H1 (cell line): ENCODE measurements around the gene FMO5. TPM values are rescaled to one million over a fixed set of nuclear protein-coding genes. Genes with fewer than 3 reads are reported as not detected.

Experiments used
- CTCF ChIA-PET: fragments of 300-600 bp; sonication (Branson Sonifier 250); formaldehyde crosslinking; loops from one replicate; lab custom pipeline; 2021; ENCODE audit not compliant: partially characterized antibody; lab: Charles Lee
- POLR2A ChIA-PET: fragments of 300-600 bp; sonication (Branson Sonifier 250); formaldehyde crosslinking; loops from one replicate; lab custom pipeline; 2021; ENCODE audit warnings: inconsistent platforms; ENCODE audit not compliant: partially characterized antibody; lab: Charles Lee
- DNase-seq, 2 experiments: peaks; one replicate each; pipeline versions ENCODE4 v3.0.0 to v3.0.0-alpha.2; 2010 to 2022; ENCODE audit warnings: low spot score in 2 of 2, low read depth in 1 of 2, mixed read lengths in 1 of 2
- FAIRE-seq: peaks from 2 replicates; lab custom pipeline; 2011; peaks lifted over from hg19 to GRCh38; lab: Jason Lieb, UNC
- H2AFZ ChIP-seq: 2 replicates; pipeline ENCODE4 v1.8.1; 2012; ENCODE audit warnings: low read length, inconsistent platforms
- H2AK5ac ChIP-seq: 2 replicates; pipeline ENCODE4 v1.6.1; 2013; ENCODE audit warnings: low read depth, low read length
- H2BK120ac ChIP-seq: replicated peaks from 2 replicates; pipeline ENCODE3; 2013; ENCODE audit warnings: low read depth, low read length, inconsistent platforms
- H2BK12ac ChIP-seq: 2 replicates; pipeline ENCODE4 v1.6.1; 2013; ENCODE audit warnings: low read depth, low read length
- H2BK15ac ChIP-seq: 2 replicates; pipeline ENCODE4 v1.6.1; 2013; ENCODE audit warnings: low read length
- H2BK20ac ChIP-seq: 2 replicates; pipeline ENCODE4 v1.6.1; 2013; ENCODE audit warnings: low read length
- H2BK5ac ChIP-seq: 2 replicates; pipeline ENCODE4 v1.6.1; 2013; ENCODE audit warnings: low read depth, low read length
- H3K14ac ChIP-seq: 2 replicates; pipeline ENCODE4 v1.6.1; 2013; ENCODE audit warnings: inconsistent platforms; ENCODE audit not compliant: insufficient read length
- H3K18ac ChIP-seq: 2 replicates; pipeline ENCODE4 v1.6.1; 2013; ENCODE audit warnings: low read length; ENCODE audit errors: extremely low read depth
- H3K23ac ChIP-seq: 2 replicates; pipeline ENCODE4 v1.6.1; 2013; ENCODE audit warnings: inconsistent platforms; ENCODE audit not compliant: insufficient read length
- H3K23me2 ChIP-seq: 2 replicates; pipeline ENCODE4 v1.6.1; 2013; ENCODE audit warnings: low read depth, low read length
- H3K27ac ChIP-seq: 2 replicates; pipeline ENCODE4 v1.6.1; 2011; ENCODE audit warnings: low read depth, low read length, inconsistent platforms
- H3K27me3 ChIP-seq, 4 experiments: replicated peaks in 1 of 4; 1 replicate in 1 of 4; 2 replicates in 3 of 4; pipeline versions ENCODE4 v1.6.1 to v1.8.1; 2011 to 2013; ENCODE audit warnings: low read length in 3 of 4, mild to moderate bottlenecking in 3 of 4, inconsistent platforms in 2 of 4, mixed read lengths in 2 of 4, moderate library complexity in 1 of 4; ENCODE audit not compliant: control insufficient read depth in 3 of 4, insufficient read depth in 3 of 4; ENCODE audit errors: extremely low read depth in 1 of 4
- H3K36me3 ChIP-seq, 4 experiments: 2 replicates each; pipeline versions ENCODE4 v1.6.1 to v1.8.1; 2011 to 2013; ENCODE audit warnings: mild to moderate bottlenecking in 4 of 4, low read length in 3 of 4, moderate library complexity in 2 of 4, control low read depth in 1 of 4, inconsistent platforms in 1 of 4; ENCODE audit not compliant: insufficient read depth in 4 of 4, control insufficient read depth in 2 of 4
- H3K4ac ChIP-seq: replicated peaks from 2 replicates; pipeline ENCODE3; 2013; ENCODE audit warnings: low read length, low read depth, mixed read lengths, inconsistent platforms; ENCODE audit not compliant: insufficient read length
- H3K4me1 ChIP-seq, 4 experiments: replicated peaks in 1 of 4; 1 replicate in 1 of 4; 2 replicates in 3 of 4; pipeline versions ENCODE4 v1.6.1 to v1.8.1; 2011 to 2013; ENCODE audit warnings: low read length in 3 of 4, inconsistent platforms in 2 of 4, mixed read lengths in 1 of 4; ENCODE audit not compliant: insufficient read depth in 4 of 4, control insufficient read depth in 3 of 4
- H3K4me2 ChIP-seq, 2 experiments: 2 replicates each; pipeline versions ENCODE4 v1.6.1 to v1.8.1; 2011 to 2013; ENCODE audit warnings: low read depth in 2 of 2, low read length in 2 of 2, control low read depth in 1 of 2, inconsistent platforms in 1 of 2, mild to moderate bottlenecking in 1 of 2; ENCODE audit not compliant: insufficient read depth in 1 of 2
- H3K4me3 ChIP-seq, 4 experiments: fragments of 200-600, 300-600 bp in 1 of 4; sonication (generic), shearing (Covaris generic), sonication (Bioruptor Twin) in 1 of 4; 2 replicates each; pipeline versions ENCODE4 v1.5.1 to v1.8.1; 2011 to 2016; ENCODE audit warnings: low read length in 4 of 4, low read depth in 3 of 4, control low read depth in 2 of 4, inconsistent platforms in 2 of 4, mild to moderate bottlenecking in 2 of 4, mixed read lengths in 1 of 4, moderate library complexity in 1 of 4; ENCODE audit not compliant: insufficient read depth in 2 of 4; ENCODE audit errors: extremely low read depth in 1 of 4
- H3K56ac ChIP-seq: replicated peaks from 2 replicates; pipeline ENCODE3; 2013; ENCODE audit warnings: low read depth, mild to moderate bottlenecking, mixed read lengths, low read length, inconsistent platforms; ENCODE audit not compliant: insufficient read length
- H3K79me1 ChIP-seq: 2 replicates; pipeline ENCODE4 v1.6.1; 2013; ENCODE audit warnings: low read depth, low read length, control low read depth
- H3K79me2 ChIP-seq, 2 experiments: 2 replicates each; pipeline versions ENCODE4 v1.6.1 to v1.8.1; 2012 to 2013; ENCODE audit warnings: low read length in 2 of 2, mild to moderate bottlenecking in 2 of 2, inconsistent platforms in 1 of 2; ENCODE audit not compliant: insufficient read depth in 2 of 2, control insufficient read depth in 1 of 2
- H3K9ac ChIP-seq, 4 experiments: replicated peaks in 1 of 4; 1 replicate in 1 of 4; 2 replicates in 3 of 4; pipeline versions ENCODE4 v1.6.1 to v1.8.1; 2011 to 2013; ENCODE audit warnings: low read depth in 3 of 4, low read length in 3 of 4, control low read depth in 2 of 4, mild to moderate bottlenecking in 2 of 4, moderate library complexity in 2 of 4, inconsistent platforms in 1 of 4; ENCODE audit errors: extremely low read depth in 1 of 4
- H3K9me3 ChIP-seq, 2 experiments: 2 replicates each; pipeline versions ENCODE4 v1.6.1 to v1.8.1; 2012 to 2013; ENCODE audit warnings: mild to moderate bottlenecking in 2 of 2, moderate library complexity in 2 of 2, control low read depth in 1 of 2, inconsistent platforms in 1 of 2, low read depth in 1 of 2, low read length in 1 of 2, mixed read lengths in 1 of 2; ENCODE audit not compliant: insufficient read depth in 2 of 2
- H4K20me1 ChIP-seq, 2 experiments: replicated peaks in 1 of 2; 2 replicates each; pipeline versions ENCODE3 to v1.8.1; 2011 to 2013; ENCODE audit warnings: inconsistent platforms in 2 of 2, low read length in 2 of 2, mild to moderate bottlenecking in 1 of 2; ENCODE audit not compliant: insufficient read depth in 2 of 2, control insufficient read depth in 1 of 2
- H4K5ac ChIP-seq: 2 replicates; pipeline ENCODE4 v1.6.1; 2013; ENCODE audit warnings: low read length, low read depth, mixed read lengths, inconsistent platforms; ENCODE audit not compliant: insufficient read length
- H4K8ac ChIP-seq: 2 replicates; pipeline ENCODE4 v1.8.0; 2013; ENCODE audit warnings: mild to moderate bottlenecking, moderate library complexity, low read length, inconsistent platforms; ENCODE audit not compliant: insufficient read depth; ENCODE audit errors: extremely low read depth
- H4K91ac ChIP-seq: replicated peaks from 2 replicates; pipeline ENCODE3; 2013; ENCODE audit warnings: low read length, mixed read lengths, inconsistent platforms; ENCODE audit not compliant: insufficient read length
- CEBPB ChIP-seq: IDR thresholded peaks from 2 replicates; pipeline ENCODE4 v1.6.1; 2012; ENCODE audit warnings: low read depth, low read length
- GTF2F1 ChIP-seq: IDR thresholded peaks from 2 replicates; pipeline ENCODE4 v1.6.1; 2012; ENCODE audit warnings: low read depth, low read length, improper control_type of control experiment, borderline replicate concordance
- PHF8 ChIP-seq: fragments of 200-600 bp; sonication (generic); conservative IDR thresholded peaks from 2 replicates; pipeline ENCODE4 v1.7.1; 2012; ENCODE audit warnings: low read depth, mild to moderate bottlenecking, inconsistent platforms, low read length, moderate library complexity
- POLR2AphosphoS5 ChIP-seq: IDR thresholded peaks from 2 replicates; pipeline ENCODE4 v1.6.1; 2011; ENCODE audit warnings: low read depth, low read length
- RBBP5 ChIP-seq: IDR thresholded peaks from 2 replicates; pipeline ENCODE4 v1.7.1; 2012; ENCODE audit warnings: low read depth, mild to moderate bottlenecking, inconsistent platforms, low read length, moderate library complexity, borderline replicate concordance
- RFX5 ChIP-seq: IDR thresholded peaks from 2 replicates; pipeline ENCODE4 v1.6.1; 2011; ENCODE audit warnings: low read depth, low read length, improper control_type of control experiment, borderline replicate concordance
- RXRA ChIP-seq: IDR thresholded peaks from 2 replicates; pipeline ENCODE4 v1.6.1; 2011; ENCODE audit warnings: low read depth, mild to moderate bottlenecking, low read length, moderate library complexity; ENCODE audit not compliant: insufficient read depth
- WGBS, 2 experiments: shearing (Covaris generic) in 1 of 2; methylation state at CpG; one replicate each; pipeline versions ENCODE4 v1.1.6 to v1.1.7; 2013 to 2015; ENCODE audit warnings: low lambda C conversion rate in 2 of 2, mixed read lengths in 2 of 2, inconsistent platforms in 1 of 2, low coverage in 1 of 2, missing lambda C conversion rate in 1 of 2; ENCODE audit not compliant: insufficient replicate concordance in 2 of 2, insufficient coverage in 1 of 2, insufficient read length in 1 of 2; ENCODE audit errors: extremely low coverage in 1 of 2, missing lambda C conversion rate in 1 of 2; 5-methylcytosine and 5-hydroxymethylcytosine counted together
- polyA plus RNA-seq, 7 experiments: library from polyadenylated mRNA; depleted of rRNA in 3 of 7; stranded (reverse) in 5 of 7; unstranded in 2 of 7; fragments of >200 nt in 5 of 7; fragments of 200-250 nt in 2 of 7; gene quantifications; 1 replicate in 5 of 7; 2 replicates in 1 of 7; 4 replicates in 1 of 7; pipeline versions ENCODE4 v1.2.1 to v1.2.3, GENCODE V29; 2011 to 2013; ENCODE audit warnings: missing spikeins in 2 of 7, mixed read lengths in 2 of 7
- total RNA-seq: library from RNA; stranded (reverse); fragmentation: NEBNext Ultra II Directional; extraction: Animal tissue kit (Norgen Biotek cat#: 25700); gene quantifications from 2 replicates; pipeline ENCODE4 v1.2.1, GENCODE V29; 2021
- TF ChIP-seq, protein P1 (sequence below): IDR thresholded peaks from 2 replicates; pipeline ENCODE4 v1.6.1; 2011; ENCODE audit warnings: low read depth, mild to moderate bottlenecking, low read length; ENCODE audit not compliant: insufficient read depth

FMO5 gene
- total and polyA plus RNA-seq, 2 of the 8 experiments (the other 6 are each of a cell fraction or from before 2014, with no cell fraction given): 0.27 to 0.34 TPM

DNA sequence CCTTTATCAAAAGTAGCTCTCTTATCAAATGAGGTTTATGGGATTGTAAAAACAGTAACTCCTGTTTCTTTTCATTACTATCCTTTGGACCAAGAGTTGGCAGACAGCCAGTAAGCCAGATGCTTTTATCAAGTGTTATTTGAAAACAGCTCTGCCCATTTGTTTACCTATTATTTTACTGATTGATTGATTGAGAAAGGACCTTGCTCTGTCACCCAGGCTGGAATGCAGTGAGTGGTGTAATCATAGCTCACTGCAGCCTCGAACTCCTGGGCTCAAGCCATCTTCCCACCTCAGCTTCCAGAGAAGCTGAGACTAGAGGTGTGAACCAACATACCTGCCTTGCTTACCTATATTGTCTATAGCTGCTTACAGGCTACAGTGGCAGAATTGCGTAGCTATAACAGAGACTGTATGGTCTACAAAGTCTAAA is 56.5 kb downstream of the FMO5 start:
- H3K14ac ChIP-seq: no peak overlapping the region
- H4K20me1 ChIP-seq: peaks cover 0 to 6% of the 10 kb centered on the region in 2 experiments
- TF ChIP-seq RFX5 (no peak), GTF2F1 (no peak), RXRA (no peak), CEBPB (no peak), POLR2AphosphoS5 (no peak), RBBP5 (no peak), PHF8 (no peak)
- TF ChIP-seq, protein P1, sequence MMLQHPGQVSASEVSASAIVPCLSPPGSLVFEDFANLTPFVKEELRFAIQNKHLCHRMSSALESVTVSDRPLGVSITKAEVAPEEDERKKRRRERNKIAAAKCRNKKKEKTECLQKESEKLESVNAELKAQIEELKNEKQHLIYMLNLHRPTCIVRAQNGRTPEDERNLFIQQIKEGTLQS: no peak
- peak overlapping the region in 1 of 2 experiments; percentile 41; a peak in 1 of 4 replicates for H3K4me2 ChIP-seq
- H2BK120ac ChIP-seq: no peak overlapping the region
- no peak overlapping the region for H3K23ac ChIP-seq
- H3K56ac ChIP-seq: no peak overlapping the region
- no peaks in the 10 kb centered on the region for H3K9me3 ChIP-seq
- no peak overlapping the region for H2BK12ac ChIP-seq
- 0 out of 2 replicates have a peak, but pooled peaks cover 2% of the 10 kb centered on the region for H3K79me1 ChIP-seq
- H3K9ac ChIP-seq: no peak overlapping the region
- no peak overlapping the region for H3K4me3 ChIP-seq
- 100% methylated on average over 2 of the region's 2 CpGs; no CpG with 5 or more reads in 1 of the 2 experiments for WGBS, 2 experiments
- H2AFZ ChIP-seq: no peak overlapping the region
- DNase-seq (no peak), FAIRE-seq (no peak)
- no peak overlapping the region for H4K91ac ChIP-seq
- H3K23me2 ChIP-seq: 0 out of 2 replicates have a peak, but pooled peaks cover 2% of the 10 kb centered on the region
- no peak overlapping the region for H2AK5ac ChIP-seq
- peaks cover 2 to 12% (median 7%) of the 10 kb centered on the region in 4 experiments; a peak in 4 of 7 replicates for H3K4me1 ChIP-seq
- CTCF ChIA-PET: interaction anchor here (0.6 to 2.1 kb wide), 5 partner anchors 8 to 221 kb away, joined by 3 to 7 read pairs (median 3); no protein-coding TSS in a partner anchor
- H4K8ac ChIP-seq: no peak overlapping the region
- POLR2A ChIA-PET: interaction anchor here (0.7 to 7.3 kb wide), 3 partner anchors 67 to 84 kb away, joined by 3 to 48 read pairs (median 4); partner anchors contain the start of gene CHD1L
- 0 out of 2 replicates have a peak overlapping the region, but pooled peaks have one; percentile 6 for H3K18ac ChIP-seq
- H3K27me3 ChIP-seq: no peaks in the 10 kb centered on the region
- H4K5ac ChIP-seq: no peak overlapping the region
- H2BK5ac ChIP-seq: no peak overlapping the region
- H2BK20ac ChIP-seq: no peak overlapping the region
- peaks cover 0 to 16% (median 12%) of the 10 kb centered on the region in 4 experiments; a peak in 7 of 8 replicates for H3K36me3 ChIP-seq
- no peak overlapping the region for H2BK15ac ChIP-seq
- H3K27ac ChIP-seq: no peak overlapping the region
- H3K4ac ChIP-seq: no peak overlapping the region
- peaks cover 4 to 53% of the 10 kb centered on the region in 2 experiments; a peak in 3 of 4 replicates for H3K79me2 ChIP-seq
